H1 (cell line): ENCODE measurements around the gene GOLGB1. TPM values are rescaled to one million over a fixed set of nuclear protein-coding genes. Genes with fewer than 3 reads are reported as not detected.
"Not testable (repeated sequence)": the region's sequence is repeated elsewhere in the genome, so short reads cannot be mapped to it uniquely, and the experiment has no call there.

ENCODE experiments used
- CTCF ChIA-PET: fragments of 300-600 bp; sonication (Branson Sonifier 250); formaldehyde crosslinking; loops from one replicate; lab custom pipeline; 2021; ENCODE audit not compliant: partially characterized antibody; lab: Charles Lee
- POLR2A ChIA-PET: fragments of 300-600 bp; sonication (Branson Sonifier 250); formaldehyde crosslinking; loops from one replicate; lab custom pipeline; 2021; ENCODE audit warnings: inconsistent platforms; ENCODE audit not compliant: partially characterized antibody; lab: Charles Lee
- DNase-seq, 2 experiments: peaks; one replicate each; pipeline versions ENCODE4 v3.0.0 to v3.0.0-alpha.2; 2010 to 2022; ENCODE audit warnings: low spot score in 2 of 2, low read depth in 1 of 2, mixed read lengths in 1 of 2
- FAIRE-seq: peaks from 2 replicates; lab custom pipeline; 2011; peaks lifted over from hg19 to GRCh38; lab: Jason Lieb, UNC
- H2AFZ ChIP-seq: 2 replicates; pipeline ENCODE4 v1.8.1; 2012; ENCODE audit warnings: low read length, inconsistent platforms
- H2AK5ac ChIP-seq: 2 replicates; pipeline ENCODE4 v1.6.1; 2013; ENCODE audit warnings: low read depth, low read length
- H2BK120ac ChIP-seq: replicated peaks from 2 replicates; pipeline ENCODE3; 2013; ENCODE audit warnings: low read depth, low read length, inconsistent platforms
- H2BK12ac ChIP-seq: 2 replicates; pipeline ENCODE4 v1.6.1; 2013; ENCODE audit warnings: low read depth, low read length
- H2BK15ac ChIP-seq: 2 replicates; pipeline ENCODE4 v1.6.1; 2013; ENCODE audit warnings: low read length
- H2BK20ac ChIP-seq: 2 replicates; pipeline ENCODE4 v1.6.1; 2013; ENCODE audit warnings: low read length
- H2BK5ac ChIP-seq: 2 replicates; pipeline ENCODE4 v1.6.1; 2013; ENCODE audit warnings: low read depth, low read length
- H3K14ac ChIP-seq: 2 replicates; pipeline ENCODE4 v1.6.1; 2013; ENCODE audit warnings: inconsistent platforms; ENCODE audit not compliant: insufficient read length
- H3K18ac ChIP-seq: 2 replicates; pipeline ENCODE4 v1.6.1; 2013; ENCODE audit warnings: low read length; ENCODE audit errors: extremely low read depth
- H3K23ac ChIP-seq: 2 replicates; pipeline ENCODE4 v1.6.1; 2013; ENCODE audit warnings: inconsistent platforms; ENCODE audit not compliant: insufficient read length
- H3K23me2 ChIP-seq: 2 replicates; pipeline ENCODE4 v1.6.1; 2013; ENCODE audit warnings: low read depth, low read length
- H3K27ac ChIP-seq: 2 replicates; pipeline ENCODE4 v1.6.1; 2011; ENCODE audit warnings: low read depth, low read length, inconsistent platforms
- H3K27me3 ChIP-seq, 4 experiments: replicated peaks in 1 of 4; 1 replicate in 1 of 4; 2 replicates in 3 of 4; pipeline versions ENCODE4 v1.6.1 to v1.8.1; 2011 to 2013; ENCODE audit warnings: low read length in 3 of 4, mild to moderate bottlenecking in 3 of 4, inconsistent platforms in 2 of 4, mixed read lengths in 2 of 4, moderate library complexity in 1 of 4; ENCODE audit not compliant: control insufficient read depth in 3 of 4, insufficient read depth in 3 of 4; ENCODE audit errors: extremely low read depth in 1 of 4
- H3K36me3 ChIP-seq, 4 experiments: 2 replicates each; pipeline versions ENCODE4 v1.6.1 to v1.8.1; 2011 to 2013; ENCODE audit warnings: mild to moderate bottlenecking in 4 of 4, low read length in 3 of 4, moderate library complexity in 2 of 4, control low read depth in 1 of 4, inconsistent platforms in 1 of 4; ENCODE audit not compliant: insufficient read depth in 4 of 4, control insufficient read depth in 2 of 4
- H3K4ac ChIP-seq: replicated peaks from 2 replicates; pipeline ENCODE3; 2013; ENCODE audit warnings: low read length, low read depth, mixed read lengths, inconsistent platforms; ENCODE audit not compliant: insufficient read length
- H3K4me1 ChIP-seq, 4 experiments: replicated peaks in 1 of 4; 1 replicate in 1 of 4; 2 replicates in 3 of 4; pipeline versions ENCODE4 v1.6.1 to v1.8.1; 2011 to 2013; ENCODE audit warnings: low read length in 3 of 4, inconsistent platforms in 2 of 4, mixed read lengths in 1 of 4; ENCODE audit not compliant: insufficient read depth in 4 of 4, control insufficient read depth in 3 of 4
- H3K4me2 ChIP-seq, 2 experiments: 2 replicates each; pipeline versions ENCODE4 v1.6.1 to v1.8.1; 2011 to 2013; ENCODE audit warnings: low read depth in 2 of 2, low read length in 2 of 2, control low read depth in 1 of 2, inconsistent platforms in 1 of 2, mild to moderate bottlenecking in 1 of 2; ENCODE audit not compliant: insufficient read depth in 1 of 2
- H3K4me3 ChIP-seq, 4 experiments: fragments of 200-600, 300-600 bp in 1 of 4; sonication (generic), shearing (Covaris generic), sonication (Bioruptor Twin) in 1 of 4; 2 replicates each; pipeline versions ENCODE4 v1.5.1 to v1.8.1; 2011 to 2016; ENCODE audit warnings: low read length in 4 of 4, low read depth in 3 of 4, control low read depth in 2 of 4, inconsistent platforms in 2 of 4, mild to moderate bottlenecking in 2 of 4, mixed read lengths in 1 of 4, moderate library complexity in 1 of 4; ENCODE audit not compliant: insufficient read depth in 2 of 4; ENCODE audit errors: extremely low read depth in 1 of 4
- H3K56ac ChIP-seq: replicated peaks from 2 replicates; pipeline ENCODE3; 2013; ENCODE audit warnings: low read depth, mild to moderate bottlenecking, mixed read lengths, low read length, inconsistent platforms; ENCODE audit not compliant: insufficient read length
- H3K79me1 ChIP-seq: 2 replicates; pipeline ENCODE4 v1.6.1; 2013; ENCODE audit warnings: low read depth, low read length, control low read depth
- H3K79me2 ChIP-seq, 2 experiments: 2 replicates each; pipeline versions ENCODE4 v1.6.1 to v1.8.1; 2012 to 2013; ENCODE audit warnings: low read length in 2 of 2, mild to moderate bottlenecking in 2 of 2, inconsistent platforms in 1 of 2; ENCODE audit not compliant: insufficient read depth in 2 of 2, control insufficient read depth in 1 of 2
- H3K9ac ChIP-seq, 4 experiments: replicated peaks in 1 of 4; 1 replicate in 1 of 4; 2 replicates in 3 of 4; pipeline versions ENCODE4 v1.6.1 to v1.8.1; 2011 to 2013; ENCODE audit warnings: low read depth in 3 of 4, low read length in 3 of 4, control low read depth in 2 of 4, mild to moderate bottlenecking in 2 of 4, moderate library complexity in 2 of 4, inconsistent platforms in 1 of 4; ENCODE audit errors: extremely low read depth in 1 of 4
- H3K9me3 ChIP-seq, 2 experiments: 2 replicates each; pipeline versions ENCODE4 v1.6.1 to v1.8.1; 2012 to 2013; ENCODE audit warnings: mild to moderate bottlenecking in 2 of 2, moderate library complexity in 2 of 2, control low read depth in 1 of 2, inconsistent platforms in 1 of 2, low read depth in 1 of 2, low read length in 1 of 2, mixed read lengths in 1 of 2; ENCODE audit not compliant: insufficient read depth in 2 of 2
- H4K20me1 ChIP-seq, 2 experiments: replicated peaks in 1 of 2; 2 replicates each; pipeline versions ENCODE3 to v1.8.1; 2011 to 2013; ENCODE audit warnings: inconsistent platforms in 2 of 2, low read length in 2 of 2, mild to moderate bottlenecking in 1 of 2; ENCODE audit not compliant: insufficient read depth in 2 of 2, control insufficient read depth in 1 of 2
- H4K5ac ChIP-seq: 2 replicates; pipeline ENCODE4 v1.6.1; 2013; ENCODE audit warnings: low read length, low read depth, mixed read lengths, inconsistent platforms; ENCODE audit not compliant: insufficient read length
- H4K8ac ChIP-seq: 2 replicates; pipeline ENCODE4 v1.8.0; 2013; ENCODE audit warnings: mild to moderate bottlenecking, moderate library complexity, low read length, inconsistent platforms; ENCODE audit not compliant: insufficient read depth; ENCODE audit errors: extremely low read depth
- H4K91ac ChIP-seq: replicated peaks from 2 replicates; pipeline ENCODE3; 2013; ENCODE audit warnings: low read length, mixed read lengths, inconsistent platforms; ENCODE audit not compliant: insufficient read length
- ATF3 ChIP-seq: IDR thresholded peaks from 2 replicates; pipeline ENCODE4 v1.6.1; 2011; ENCODE audit warnings: low read depth, mild to moderate bottlenecking, low read length; ENCODE audit not compliant: insufficient read depth
- WGBS, 2 experiments: shearing (Covaris generic) in 1 of 2; methylation state at CpG; one replicate each; pipeline versions ENCODE4 v1.1.6 to v1.1.7; 2013 to 2015; ENCODE audit warnings: low lambda C conversion rate in 2 of 2, mixed read lengths in 2 of 2, inconsistent platforms in 1 of 2, low coverage in 1 of 2, missing lambda C conversion rate in 1 of 2; ENCODE audit not compliant: insufficient replicate concordance in 2 of 2, insufficient coverage in 1 of 2, insufficient read length in 1 of 2; ENCODE audit errors: extremely low coverage in 1 of 2, missing lambda C conversion rate in 1 of 2; 5-methylcytosine and 5-hydroxymethylcytosine counted together
- polyA plus RNA-seq, 7 experiments: library from polyadenylated mRNA; depleted of rRNA in 3 of 7; stranded (reverse) in 5 of 7; unstranded in 2 of 7; fragments of >200 nt in 5 of 7; fragments of 200-250 nt in 2 of 7; gene quantifications; 1 replicate in 5 of 7; 2 replicates in 1 of 7; 4 replicates in 1 of 7; pipeline versions ENCODE4 v1.2.1 to v1.2.3, GENCODE V29; 2011 to 2013; ENCODE audit warnings: missing spikeins in 2 of 7, mixed read lengths in 2 of 7
- total RNA-seq: library from RNA; stranded (reverse); fragmentation: NEBNext Ultra II Directional; extraction: Animal tissue kit (Norgen Biotek cat#: 25700); gene quantifications from 2 replicates; pipeline ENCODE4 v1.2.1, GENCODE V29; 2021

GOLGB1 gene
- total and polyA plus RNA-seq, 2 of the 8 experiments (the other 6 are each of a cell fraction or from before 2014, with no cell fraction given): 5.9 to 28.5 TPM

GRCh38 chr3:121690777-121691405 is 58.6 kb downstream of the GOLGB1 start (continued):
- no peak for TF ChIP-seq ATF3

DNA sequence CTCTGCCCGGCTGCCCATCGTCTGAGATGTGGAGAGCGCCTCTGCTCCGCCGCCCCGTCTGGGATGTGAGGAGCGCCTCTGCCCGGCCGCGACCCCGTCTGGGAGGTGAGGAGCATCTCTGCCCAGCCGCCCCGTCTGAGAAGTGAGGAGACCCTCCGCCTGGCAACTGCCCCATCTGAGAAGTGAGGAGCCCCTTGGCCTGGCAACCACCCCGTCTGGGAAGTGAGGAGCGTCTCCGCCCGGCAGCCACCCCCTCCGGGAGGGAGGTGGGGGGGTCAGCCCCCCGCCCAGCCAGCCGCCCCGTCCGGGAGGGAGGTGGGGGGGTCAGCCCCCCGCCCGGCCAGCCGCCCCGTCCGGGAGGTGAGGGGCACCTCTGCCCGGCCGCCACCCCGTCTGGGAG is 60.8 kb downstream of the GOLGB1 start:
- H3K4me3 ChIP-seq, H2BK20ac ChIP-seq, H3K9me3 ChIP-seq, H2BK12ac ChIP-seq, H4K5ac ChIP-seq, CTCF ChIA-PET, H3K4me1 ChIP-seq, H4K91ac ChIP-seq, H3K27me3 ChIP-seq, H3K23ac ChIP-seq, H2AFZ ChIP-seq, H2BK120ac ChIP-seq, H4K20me1 ChIP-seq, H2BK5ac ChIP-seq, H3K14ac ChIP-seq, H3K18ac ChIP-seq, H2BK15ac ChIP-seq, H4K8ac ChIP-seq, H3K4ac ChIP-seq, H2AK5ac ChIP-seq, H3K27ac ChIP-seq, H3K79me2 ChIP-seq, H3K9ac ChIP-seq, H3K4me2 ChIP-seq, H3K23me2 ChIP-seq, DNase-seq, FAIRE-seq, H3K79me1 ChIP-seq, H3K56ac ChIP-seq, POLR2A ChIA-PET: not testable (repeated sequence)
- WGBS, 2 experiments: 97% methylated on average over 6 of the region's 31 CpGs; no CpG with 5 or more reads in 1 of the 2 experiments
- peaks cover 7 to 31% (median 19%) of the 10 kb centered on the region in 4 experiments for H3K36me3 ChIP-seq
